A549 (cell line): Measurements from ENCODE around the gene GAPDHS. TPM values are rescaled to one million over a fixed set of nuclear protein-coding genes. Genes with fewer than 3 reads are reported as not detected.

Experiments
- ATAC-seq, 2 experiments: fragments of 200-7000 bp in 1 of 2; fragments of >200 bp in 1 of 2; cut with Nextera tagmentation in 1 of 2; cut with Tn5 transposase in 1 of 2; 3 replicates each; pipeline versions ENCODE4 v1.8.0 to v1.9.1; 2018 to 2020; ENCODE audit warnings: mild to moderate bottlenecking in 1 of 2, moderate library complexity in 1 of 2
- CTCF ChIA-PET: fragments of 300-600 bp; sonication (Branson Sonifier 250); formaldehyde crosslinking; extraction: SDS; loops from one replicate; lab custom pipeline; 2021; ENCODE audit warnings: antibody characterized with exemption, inconsistent platforms; lab: Yijun Ruan, JAX
- POLR2A ChIA-PET: fragments of 350-600 bp; formaldehyde crosslinking; extraction: SDS; loops from one replicate; lab custom pipeline; 2021; ENCODE audit warnings: antibody characterized with exemption, inconsistent platforms; lab: Yijun Ruan, JAX
- DNase-seq, 2 experiments: peaks; one replicate each; pipeline versions ENCODE4 v3.0.0 to v3.0.0-alpha.2; 2011 to 2016; ENCODE audit warnings: low read depth in 1 of 2, low spot score in 1 of 2
- FAIRE-seq: peaks from 2 replicates; lab custom pipeline; 2011; peaks lifted over from hg19 to GRCh38; lab: Jason Lieb, UNC
- H3K27ac ChIP-seq, 2 experiments: fragments of >200 bp; sonication (Bioruptor Twin); formaldehyde crosslinking; 3 replicates each; pipeline ENCODE4 v1.5.1; 2016 to 2017
- H3K4me1 ChIP-seq: fragments of >200 bp; sonication (Bioruptor Twin); formaldehyde crosslinking; 3 replicates; pipeline ENCODE4 v1.6.1; 2016
- H3K4me2 ChIP-seq: fragments of >200 bp; sonication (Bioruptor Twin); formaldehyde crosslinking; 3 replicates; pipeline ENCODE4 v1.6.1; 2016
- H3K4me3 ChIP-seq: fragments of >200 bp; sonication (Bioruptor Twin); formaldehyde crosslinking; 3 replicates; pipeline ENCODE4 v1.5.1; 2016
- H3K9me3 ChIP-seq: fragments of >200 bp; sonication (Bioruptor Twin); formaldehyde crosslinking; 3 replicates; pipeline ENCODE4 v1.6.1; 2016
- CEBPB ChIP-seq, 2 experiments: fragments of >200 bp in 1 of 2; sonication (Bioruptor Twin) in 1 of 2; formaldehyde crosslinking in 1 of 2; IDR thresholded peaks; 2 replicates each; pipeline ENCODE4 v1.6.1; 2012 to 2016
- CTCF ChIP-seq: fragments of >200 bp; sonication (Bioruptor Twin); formaldehyde crosslinking; IDR thresholded peaks from 3 replicates; pipeline ENCODE4 v1.5.1; 2016
- FOSL2 ChIP-seq, 2 experiments: fragments of 450-650 bp in 1 of 2; fragments of >200 bp in 1 of 2; sonication (Bioruptor Twin) in 1 of 2; formaldehyde crosslinking; IDR thresholded peaks; 2 replicates each; pipeline versions ENCODE4 v1.5.0 to v1.6.1; 2016 to 2020; ENCODE audit warnings: mild to moderate bottlenecking in 1 of 2, moderate library complexity in 1 of 2
- HOXB13 ChIP-seq: fragments of 250-450 bp; sonication (Bioruptor Pico); IDR thresholded peaks from 2 replicates; pipeline ENCODE4 v1.5.0; 2020; ENCODE audit warnings: low read depth, mild to moderate bottlenecking, moderate library complexity
- KDM1A ChIP-seq: fragments of 200-600 bp; sonication (generic); IDR thresholded peaks from 2 replicates; pipeline ENCODE4 v1.6.1; 2016; ENCODE audit warnings: low read depth, mild to moderate bottlenecking
- KDM5A ChIP-seq: fragments of 200-600 bp; sonication (generic); IDR thresholded peaks from 2 replicates; pipeline ENCODE4 v1.6.1; 2016; ENCODE audit warnings: antibody characterized with exemption, mild to moderate bottlenecking
- MAX ChIP-seq: IDR thresholded peaks from 2 replicates; pipeline ENCODE4 v1.6.1; 2012
- NR3C1 ChIP-seq: fragments of >200 bp; sonication (Bioruptor Twin); formaldehyde crosslinking; IDR thresholded peaks from 3 replicates; pipeline ENCODE4 v1.6.1; 2017
- POLR2A ChIP-seq: IDR thresholded peaks from 2 replicates; pipeline ENCODE4 v1.6.1; 2012; ENCODE audit warnings: mild to moderate bottlenecking, low read length
- RCOR1 ChIP-seq: fragments of 150-350 bp; IDR thresholded peaks from 2 replicates; pipeline ENCODE4 v1.6.1; 2014; ENCODE audit warnings: antibody characterized with exemption, low read length, low read depth
- TP53 ChIP-seq: fragments of 250-450 bp; sonication (Bioruptor Pico); IDR thresholded peaks from 2 replicates; pipeline ENCODE4 v1.5.0; 2021; ENCODE audit warnings: mild to moderate bottlenecking, moderate library complexity
- ZC3H11A ChIP-seq: fragments of 450-650 bp; IDR thresholded peaks from 2 replicates; pipeline ENCODE4 v1.6.1; 2014; ENCODE audit warnings: antibody characterized with exemption, mild to moderate bottlenecking
- WGBS: methylation state at CpG from one replicate; pipeline ENCODE4 v1.1.6; 2017; ENCODE audit errors: missing lambda C conversion rate; 5-methylcytosine and 5-hydroxymethylcytosine counted together
- polyA plus RNA-seq, 4 experiments: library from polyadenylated mRNA; depleted of rRNA in 3 of 4; stranded (reverse); fragments of >200 nt; fragmentation: RNase III in 1 of 4; extraction: RNeasy Plus Mini Kit Qiagen cat#74134 plus additional on column Dnase treatment in 1 of 4; gene quantifications; 2 replicates in 3 of 4; 3 replicates in 1 of 4; pipeline ENCODE4 v1.2.3, GENCODE V29; 2011 to 2017
- TF ChIP-seq, protein P1 (sequence below): fragments of >200 bp; sonication (Bioruptor Twin); formaldehyde crosslinking; IDR thresholded peaks from 2 replicates; pipeline ENCODE4 v1.6.1; 2016
- TF ChIP-seq, protein P2 (sequence below): fragments of 250-450 bp; sonication (Bioruptor Pico); IDR thresholded peaks from 2 replicates; pipeline ENCODE4 v1.5.0; 2021; ENCODE audit warnings: mild to moderate bottlenecking, moderate library complexity, borderline replicate concordance

GAPDHS gene
- polyA plus RNA-seq, 2 of the 4 experiments (the other 2 are of a cell fraction) = not detected

DNA sequence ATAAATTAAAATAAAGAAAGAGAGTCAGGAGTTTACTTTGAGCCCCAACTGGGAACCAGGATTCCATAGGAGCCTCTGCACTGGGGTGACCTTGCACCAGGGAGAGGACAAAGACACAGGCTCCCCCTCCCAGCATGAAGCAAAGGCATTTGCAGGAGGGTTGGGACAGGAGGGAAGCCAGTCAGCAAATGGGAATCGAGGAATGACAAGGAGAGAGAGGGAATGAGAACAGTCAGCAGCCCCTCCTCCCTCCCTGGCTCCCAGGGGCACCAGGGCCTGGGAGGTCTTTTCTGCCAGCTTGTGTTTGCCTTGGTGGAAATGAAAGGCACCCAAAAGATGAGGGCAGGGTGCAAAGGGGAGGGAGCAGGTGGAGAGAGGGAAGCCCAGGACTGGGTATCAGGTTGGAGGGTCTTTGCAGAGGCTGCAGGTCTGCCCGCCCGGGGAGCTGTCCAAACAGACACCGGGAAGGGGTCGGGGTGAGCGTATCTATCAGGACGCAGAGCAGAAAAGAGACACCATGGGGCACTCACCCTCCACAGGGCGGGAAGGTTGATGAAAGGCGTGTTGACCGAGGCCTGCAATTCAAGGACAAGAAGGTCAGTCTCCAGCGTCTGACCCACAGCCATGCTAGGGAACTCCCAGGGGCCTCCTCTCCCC, 8.9 kb upstream of the GAPDHS start:
- Histone ChIP-seq H3K4me3 (no peak overlapping the region), H3K4me1 (peaks cover 9% of the 10 kb centered on the region; the same call in 2 of the 3 replicates), H3K4me2 (no peak overlapping the region), H3K27ac (no peak overlapping the region), H3K9me3 (no peaks in the 10 kb centered on the region)
- no peak; a peak in 1 of 6 replicates for ATAC-seq
- DNase-seq = no peak
- TF ChIP-seq KDM5A (no peak), ZC3H11A (no peak), POLR2A (no peak), TP53 (CRISPR knock-in tag) (no peak), RCOR1 (no peak), HOXB13 (CRISPR knock-in tag) (no peak), CTCF (no peak), NR3C1 (no peak), FOSL2 (IDR thresholded peaks at IDR 0.05) (no peak), FOSL2 (CRISPR knock-in tag; IDR thresholded peaks at IDR 0.05) (no peak)
- TF ChIP-seq, protein P1, sequence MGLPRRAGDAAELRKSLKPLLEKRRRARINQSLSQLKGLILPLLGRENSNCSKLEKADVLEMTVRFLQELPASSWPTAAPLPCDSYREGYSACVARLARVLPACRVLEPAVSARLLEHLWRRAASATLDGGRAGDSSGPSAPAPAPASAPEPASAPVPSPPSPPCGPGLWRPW = no peak
- FAIRE-seq = no peak
- WGBS = 60% methylated on average over 11 of the region's 11 CpGs
- POLR2A ChIA-PET = no interaction called here
- CTCF ChIA-PET = interaction anchor here (0.9 to 7.5 kb wide), 7 partner anchors 9 to 172 kb away, joined by 3 to 80 read pairs (median 6); partner anchors contain the start of gene GAPDHS

- Histone ChIP-seq H3K4me2 (no peak overlapping the region), H3K4me1 (peaks cover 7% of the 10 kb centered on the region; the same call in 1 of the 3 replicates), H3K9me3 (no peaks in the 10 kb centered on the region), H3K4me3 (no peak overlapping the region), H3K27ac (no peak overlapping the region)
- WGBS = 39% methylated on average over 4 of the region's 4 CpGs
- ChIA-PET POLR2A (interaction anchor here (1.0 kb wide), 1 partner anchor 16 kb away, joined by 4 read pairs; no protein-coding TSS in a partner anchor), CTCF (interaction anchor here (0.8 to 7.5 kb wide), 5 partner anchors 11 to 167 kb away, joined by 3 to 80 read pairs (median 11); no protein-coding TSS in a partner anchor)
- no peak for ATAC-seq
- FAIRE-seq = no peak
- no peak for DNase-seq
- TF ChIP-seq KDM1A (no peak), MAX (no peak)
Measured at GRCh38 chr19:35525873-35526272, 7.4 kb upstream of the GAPDHS start.

DNA sequence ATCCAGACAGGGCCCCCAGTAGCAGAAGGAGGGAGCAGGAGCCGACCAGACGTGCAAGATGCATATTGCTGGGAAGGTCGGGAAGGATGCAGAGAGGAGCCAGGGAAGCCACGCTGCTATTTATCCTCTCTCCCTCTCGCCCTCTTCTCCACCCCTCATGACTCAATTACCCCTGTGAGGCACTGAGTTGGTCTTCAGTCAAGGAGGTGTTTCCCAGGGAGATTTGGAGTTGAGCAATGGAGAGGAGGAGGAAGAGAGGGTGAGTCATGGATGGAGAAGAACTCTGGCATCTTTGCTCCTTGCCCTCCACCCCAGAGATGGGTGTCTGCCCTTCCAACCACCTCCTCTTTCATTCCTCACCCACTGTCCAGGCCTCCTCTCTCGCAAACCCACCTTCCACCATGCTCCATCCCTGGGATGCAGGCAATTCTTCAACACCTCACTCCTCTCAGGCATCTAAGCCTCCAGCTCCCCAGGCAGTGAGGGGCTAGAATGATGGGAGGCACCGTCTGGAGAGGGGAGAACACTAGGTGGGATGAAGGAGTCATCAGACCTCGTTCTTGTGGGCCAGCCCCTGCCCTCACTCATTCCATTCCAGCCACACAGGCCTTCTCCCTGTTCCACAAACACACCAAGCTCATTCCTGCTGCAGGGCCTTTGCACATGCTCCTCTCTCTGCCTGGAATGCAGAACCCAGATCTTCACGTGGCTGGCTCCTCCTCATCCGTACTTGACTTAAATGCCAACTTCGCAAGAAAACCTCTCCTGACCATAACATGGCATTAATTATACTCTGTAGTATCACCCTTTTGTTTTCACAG, 4.8 kb upstream of the GAPDHS start, which contains the start of gene SBSN:
SBSN (minus strand) TSS at position 94 of the 821 bp plus-strand sequence; CDS start at position 64, 30 bp downstream.
- POLR2A ChIA-PET = interaction anchor here (1.6 kb wide), 1 partner anchor 12 kb away, joined by 3 read pairs; no protein-coding TSS in a partner anchor
- Histone ChIP-seq H3K4me3 (no peak within 1 kb of the TSS), H3K4me1 (peaks cover 7% of the 10 kb centered on the region; the same call in 2 of the 3 replicates), H3K27ac (no peak within 1 kb of the TSS), H3K4me2 (no peak within 1 kb of the TSS), H3K9me3 (no peaks in the 10 kb centered on the region)
- 46% methylated on average over 11 of the region's 11 CpGs for WGBS
- ATAC-seq (no peak), DNase-seq (no peak)
- CTCF ChIA-PET = interaction anchor here (0.7 to 5.9 kb wide), 6 partner anchors 8 to 259 kb away, joined by 3 to 52 read pairs (median 4); no protein-coding TSS in a partner anchor
- TF ChIP-seq, protein P2, sequence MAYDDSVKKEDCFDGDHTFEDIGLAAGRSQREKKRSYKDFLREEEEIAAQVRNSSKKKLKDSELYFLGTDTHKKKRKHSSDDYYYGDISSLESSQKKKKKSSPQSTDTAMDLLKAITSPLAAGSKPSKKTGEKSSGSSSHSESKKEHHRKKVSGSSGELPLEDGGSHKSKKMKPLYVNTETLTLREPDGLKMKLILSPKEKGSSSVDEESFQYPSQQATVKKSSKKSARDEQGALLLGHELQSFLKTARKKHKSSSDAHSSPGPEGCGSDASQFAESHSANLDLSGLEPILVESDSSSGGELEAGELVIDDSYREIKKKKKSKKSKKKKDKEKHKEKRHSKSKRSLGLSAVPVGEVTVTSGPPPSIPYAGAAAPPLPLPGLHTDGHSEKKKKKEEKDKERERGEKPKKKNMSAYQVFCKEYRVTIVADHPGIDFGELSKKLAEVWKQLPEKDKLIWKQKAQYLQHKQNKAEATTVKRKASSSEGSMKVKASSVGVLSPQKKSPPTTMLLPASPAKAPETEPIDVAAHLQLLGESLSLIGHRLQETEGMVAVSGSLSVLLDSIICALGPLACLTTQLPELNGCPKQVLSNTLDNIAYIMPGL = no peak
- TF ChIP-seq CEBPB (IDR thresholded peaks at IDR 0.05) (peak in 1 of 2 experiments; percentile 19; a peak in 2 of 4 replicates), TP53 (CRISPR knock-in tag) (no peak), FOSL2 (IDR thresholded peaks at IDR 0.05) (0 out of 2 replicates have a peak, but pooled peaks have one; percentile 9), FOSL2 (CRISPR knock-in tag; IDR thresholded peaks at IDR 0.05) (peak; percentile 55)
- TF ChIP-seq, all 56 proteins: peak for 2
- peak; percentile 79 for FAIRE-seq
